Dedifferentiated amniotic fluid mesenchymal stem cell (primary cell): ENCODE data around the gene FTH1.
A peak's percentile ranks its signal among the peaks of the same experiment; 100 is the strongest.
"Not testable (repeated sequence)": the region's sequence is repeated elsewhere in the genome, so short reads cannot be mapped to it uniquely, and the experiment has no call there.

Experiments
- DNase-seq: peaks from one replicate; pipeline ENCODE4 v3.0.0-alpha.2; 2016; ENCODE audit errors: extremely low spot score

Gene FTH1

DNA sequence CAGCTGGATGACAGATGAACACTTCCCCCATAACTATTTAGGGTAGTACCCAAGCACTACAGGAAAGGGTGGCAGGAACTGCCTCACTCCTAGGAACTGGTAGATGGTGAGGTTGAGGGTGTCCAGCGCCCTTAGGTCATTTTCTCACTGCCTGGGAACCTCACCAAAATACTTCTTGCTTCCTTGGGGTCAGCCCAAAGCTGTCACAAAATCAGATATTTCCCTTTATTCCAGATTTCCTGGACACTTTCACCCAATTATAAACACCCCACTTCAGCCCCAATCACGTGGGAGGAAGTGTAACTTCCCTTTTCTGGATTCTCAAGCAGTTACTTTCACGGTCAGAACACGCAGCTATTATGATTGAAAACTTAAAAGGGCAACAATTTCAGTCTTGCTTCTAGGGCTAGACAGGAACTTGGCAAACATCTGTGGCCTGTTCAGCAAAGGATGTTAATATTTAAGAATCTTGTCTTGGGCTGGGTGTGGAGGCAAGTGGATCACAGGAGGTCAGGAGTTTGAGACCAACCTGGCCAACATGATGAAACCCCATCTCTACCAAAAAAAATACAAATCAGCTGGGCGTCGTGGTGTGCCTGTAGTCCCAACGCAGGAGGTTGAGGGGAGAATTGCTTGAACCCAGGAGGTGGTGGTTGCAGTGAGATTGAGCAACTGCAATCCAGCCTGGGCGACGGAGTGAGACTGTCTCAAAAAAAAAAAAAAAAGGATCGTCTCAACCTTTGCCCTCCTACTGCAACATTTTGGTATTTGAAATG, 4.0 kb downstream of the FTH1 start:
- DNase-seq, result peak; percentile 73

DNA sequence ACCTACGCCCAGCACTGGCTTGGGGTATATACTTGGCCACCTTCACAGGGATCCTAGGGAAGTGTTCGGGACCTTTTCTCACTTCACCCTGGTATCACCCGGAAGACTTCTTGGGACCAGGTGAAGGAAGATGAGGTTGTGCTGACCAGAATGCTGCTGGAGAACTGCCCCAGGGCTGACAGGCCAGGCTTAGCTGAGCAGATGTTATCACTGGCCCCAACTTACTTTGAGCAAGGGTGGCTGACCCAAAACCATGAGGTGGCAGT, 4.5 kb downstream of the FTH1 start:
- DNase-seq, result no peak

DNA sequence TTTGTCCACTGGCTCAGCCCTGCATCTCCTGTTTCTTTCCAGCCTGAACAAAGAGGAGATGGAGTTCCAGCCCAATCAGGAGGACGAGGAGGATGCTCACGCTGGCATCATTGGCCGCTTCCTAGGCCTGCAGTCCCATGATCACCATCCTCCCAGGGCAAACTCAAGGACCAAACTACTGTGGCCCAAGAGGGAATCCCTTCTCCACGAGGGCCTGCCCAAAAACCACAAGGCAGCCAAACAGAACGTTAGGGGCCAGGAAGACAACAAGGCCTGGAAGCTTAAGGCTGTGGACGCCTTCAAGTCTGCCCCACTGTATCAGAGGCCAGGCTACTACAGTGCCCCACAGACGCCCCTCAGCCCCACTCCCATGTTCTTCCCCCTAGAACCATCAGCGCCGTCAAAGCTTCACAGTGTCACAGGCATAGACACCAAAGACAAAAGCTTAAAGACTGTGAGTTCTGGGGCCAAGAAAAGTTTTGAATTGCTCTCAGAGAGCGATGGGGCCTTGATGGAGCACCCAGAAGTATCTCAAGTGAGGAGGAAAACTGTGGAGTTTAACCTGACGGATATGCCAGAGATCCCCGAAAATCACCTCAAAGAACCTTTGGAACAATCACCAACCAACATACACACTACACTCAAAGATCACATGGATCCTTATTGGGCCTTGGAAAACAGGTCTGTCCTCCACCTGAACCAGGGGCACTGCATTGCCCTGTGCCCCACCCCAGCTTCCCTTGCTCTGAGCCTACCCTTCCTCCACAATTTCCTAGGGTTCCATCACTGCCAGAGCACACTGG, 5.0 kb downstream of the FTH1 start:
- no peak for DNase-seq

DNA sequence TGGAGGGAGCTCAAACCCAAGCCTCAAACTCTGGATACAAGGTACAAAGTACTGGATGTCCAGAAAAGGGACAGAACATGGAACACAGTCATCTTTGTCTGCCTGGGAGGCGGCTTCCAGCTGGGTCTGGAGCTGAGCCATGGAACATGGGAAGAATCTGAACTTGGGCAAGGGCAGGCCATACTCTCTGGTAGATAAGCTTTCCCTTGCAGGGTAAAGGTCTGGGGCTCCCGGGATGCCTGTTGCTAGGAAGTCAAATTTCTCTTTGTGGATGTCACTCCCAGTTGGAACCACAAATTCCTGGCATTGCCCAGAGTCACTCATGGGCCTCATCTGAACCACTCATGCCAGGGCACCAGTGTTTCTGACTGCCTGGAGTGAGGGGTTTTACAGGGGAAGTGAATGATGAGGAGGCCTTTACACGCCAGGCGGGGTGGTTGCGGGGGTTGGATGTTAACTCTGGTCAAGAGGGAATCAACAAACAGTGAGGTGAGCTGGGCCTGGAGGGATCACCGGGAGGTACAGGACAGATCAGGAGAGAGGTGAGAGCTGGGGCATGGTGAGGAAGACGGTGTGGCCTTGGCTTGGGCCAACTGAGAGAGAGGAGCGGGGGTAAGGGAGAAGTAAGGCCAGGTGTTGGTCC, 5.7 kb downstream of the FTH1 start:
- DNase-seq, result peak; percentile 33

DNA sequence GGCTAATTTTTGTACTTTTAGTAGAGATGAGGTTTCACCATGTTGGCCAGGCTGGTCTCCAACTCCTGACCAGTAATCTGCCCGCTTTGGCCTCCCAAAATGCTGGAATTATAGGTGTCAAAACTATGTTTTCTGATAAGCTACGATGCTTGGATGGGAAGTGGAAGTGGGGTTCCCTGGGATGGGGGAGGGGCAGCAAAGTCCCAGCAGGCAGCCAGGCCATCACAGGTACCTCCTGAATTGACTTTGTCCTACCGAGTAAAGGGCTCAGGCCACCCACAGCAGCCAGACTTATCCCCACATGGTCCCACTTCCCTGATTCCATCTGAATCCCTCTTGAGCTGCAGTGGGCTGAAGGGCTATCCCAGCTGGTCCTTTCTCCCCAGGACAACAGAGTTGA, 6.9 kb downstream of the FTH1 start:
- DNase-seq, result no peak

DNA sequence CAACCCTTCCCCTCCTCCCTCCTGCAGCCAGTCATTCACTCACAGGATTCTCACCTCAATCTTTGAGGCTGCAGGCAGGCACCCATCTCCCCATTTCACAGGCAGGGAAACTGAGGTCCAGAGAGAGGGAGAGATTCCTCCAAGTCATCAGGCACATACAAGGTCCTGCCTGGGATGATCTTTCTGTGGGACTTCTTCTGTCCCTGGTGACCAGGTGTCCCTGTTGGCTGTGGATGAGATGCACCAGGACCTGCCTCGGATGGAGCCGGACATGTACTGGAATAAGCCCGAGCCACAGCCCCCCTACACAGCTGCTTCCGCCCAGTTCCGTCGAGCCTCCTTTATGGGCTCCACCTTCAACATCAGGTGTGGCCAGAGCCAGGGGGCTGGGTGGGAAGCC, 7.8 kb downstream of the FTH1 start:
- DNase-seq, result no peak

DNA sequence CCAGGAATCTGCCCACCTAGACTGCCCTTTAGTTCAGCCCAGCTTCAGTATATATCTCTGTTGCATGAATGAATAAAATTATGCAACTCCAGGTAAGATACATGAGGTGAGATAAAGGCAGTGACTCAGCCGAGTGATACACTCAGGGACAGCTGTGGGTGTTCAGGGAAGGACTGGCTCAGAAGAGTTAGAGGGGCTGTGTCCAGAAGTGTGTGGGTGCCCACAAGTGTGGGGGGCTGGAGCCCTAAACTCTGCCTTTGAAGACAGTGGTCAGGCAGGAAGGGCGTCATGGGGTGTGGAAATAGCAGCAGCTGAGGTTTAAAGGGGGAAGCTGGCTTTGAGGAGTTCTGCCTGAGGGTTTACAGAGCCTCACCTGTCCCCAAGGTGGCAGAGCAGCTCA, 8.3 kb downstream of the FTH1 start:
- no peak for DNase-seq

DNA sequence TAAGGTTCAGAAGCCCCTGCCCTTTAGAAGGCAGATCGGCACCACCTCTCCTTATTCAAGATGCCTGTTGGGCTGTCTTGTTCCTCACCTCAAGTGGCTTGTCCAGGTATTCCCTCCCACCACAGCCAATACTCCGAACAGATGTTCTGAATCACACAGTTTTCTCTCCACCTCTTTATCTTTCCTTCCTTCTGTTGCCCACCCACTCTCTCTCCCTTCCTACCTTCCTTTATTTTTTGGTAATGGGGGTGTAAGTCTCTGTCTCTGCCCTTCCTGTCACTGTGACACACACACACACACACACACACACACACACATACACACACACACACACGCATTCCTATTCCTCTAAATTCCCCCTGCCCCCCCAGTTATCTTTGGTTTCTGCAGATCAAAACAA, 8.8 kb downstream of the FTH1 start:
- DNase-seq, result no peak

DNA sequence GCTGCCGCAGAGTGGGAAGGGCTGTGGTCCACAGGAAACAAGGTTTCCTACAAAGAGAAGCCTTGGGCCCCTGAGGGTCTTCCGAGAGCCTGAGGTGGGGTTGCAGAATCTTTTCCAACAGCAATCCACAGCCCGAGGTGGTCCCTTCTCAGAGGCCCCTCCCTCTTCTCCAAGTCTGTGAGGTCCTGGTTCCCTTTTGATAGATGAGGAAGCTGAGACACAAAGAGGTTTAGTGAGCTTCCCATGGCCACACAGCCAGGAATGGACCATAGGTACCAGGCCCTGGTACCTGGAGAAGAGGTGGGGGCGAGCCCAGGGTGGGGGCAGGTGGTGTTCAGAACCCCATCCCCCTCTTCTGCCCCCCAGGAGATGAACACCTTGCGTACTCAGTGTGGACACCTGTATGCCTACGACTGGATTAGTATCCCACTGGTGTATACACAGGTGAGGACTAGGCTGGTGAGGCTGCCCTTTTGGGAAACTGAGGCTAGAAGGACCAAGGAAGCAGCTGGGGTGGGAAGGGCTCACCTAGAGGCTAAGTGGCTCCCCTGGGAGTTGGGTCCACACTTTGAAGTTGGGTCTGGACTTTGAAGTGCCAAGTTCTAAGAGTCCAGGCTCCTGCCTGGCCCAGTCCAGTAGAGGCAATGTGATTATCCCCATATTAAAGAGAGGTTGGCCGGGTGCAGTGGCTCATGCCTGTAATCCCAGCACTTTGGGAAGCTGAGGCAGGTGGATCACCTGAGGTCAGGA, 10.2 kb downstream of the FTH1 start:
- no peak for DNase-seq

DNA sequence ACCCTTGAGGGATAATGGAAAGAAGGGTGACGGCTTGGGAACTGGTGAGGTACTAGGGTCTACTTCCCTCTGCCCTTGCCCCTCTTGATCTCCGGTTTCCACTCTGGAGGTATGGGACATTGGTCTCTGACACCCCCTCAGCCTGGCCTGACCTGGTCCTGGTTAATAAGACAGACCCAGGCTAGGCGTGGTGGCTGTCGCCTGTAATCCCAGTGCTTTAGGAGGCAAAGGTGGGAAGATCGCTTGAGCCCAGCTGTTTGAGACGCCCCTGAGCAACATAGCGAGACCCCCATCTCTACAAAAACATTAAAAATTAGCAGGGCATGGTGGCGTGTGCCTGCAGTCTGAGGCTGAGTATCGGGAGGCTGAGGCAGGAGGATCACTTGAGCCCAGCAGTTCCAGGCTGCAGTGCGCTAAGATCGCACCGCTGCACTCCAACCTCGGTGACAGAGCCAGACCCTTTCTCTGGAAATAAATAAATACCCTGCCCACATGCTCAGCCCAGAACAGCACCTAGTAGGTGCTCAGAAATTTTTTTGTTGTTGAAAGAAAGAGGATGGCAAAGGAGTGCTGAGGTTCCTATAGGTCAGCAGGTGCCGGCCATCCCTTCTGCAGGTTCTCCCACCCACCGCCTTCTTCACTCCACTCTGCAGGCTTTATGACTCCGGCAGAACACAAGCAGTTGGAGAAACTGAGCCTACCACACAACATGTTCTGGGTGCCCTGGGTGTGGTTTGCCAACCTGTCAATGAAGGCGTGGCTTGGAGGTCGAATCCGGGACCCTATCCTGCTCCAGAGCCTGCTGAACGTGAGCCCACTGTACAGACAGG, 11.0 kb downstream of the FTH1 start:
- DNase-seq, result no peak

DNA sequence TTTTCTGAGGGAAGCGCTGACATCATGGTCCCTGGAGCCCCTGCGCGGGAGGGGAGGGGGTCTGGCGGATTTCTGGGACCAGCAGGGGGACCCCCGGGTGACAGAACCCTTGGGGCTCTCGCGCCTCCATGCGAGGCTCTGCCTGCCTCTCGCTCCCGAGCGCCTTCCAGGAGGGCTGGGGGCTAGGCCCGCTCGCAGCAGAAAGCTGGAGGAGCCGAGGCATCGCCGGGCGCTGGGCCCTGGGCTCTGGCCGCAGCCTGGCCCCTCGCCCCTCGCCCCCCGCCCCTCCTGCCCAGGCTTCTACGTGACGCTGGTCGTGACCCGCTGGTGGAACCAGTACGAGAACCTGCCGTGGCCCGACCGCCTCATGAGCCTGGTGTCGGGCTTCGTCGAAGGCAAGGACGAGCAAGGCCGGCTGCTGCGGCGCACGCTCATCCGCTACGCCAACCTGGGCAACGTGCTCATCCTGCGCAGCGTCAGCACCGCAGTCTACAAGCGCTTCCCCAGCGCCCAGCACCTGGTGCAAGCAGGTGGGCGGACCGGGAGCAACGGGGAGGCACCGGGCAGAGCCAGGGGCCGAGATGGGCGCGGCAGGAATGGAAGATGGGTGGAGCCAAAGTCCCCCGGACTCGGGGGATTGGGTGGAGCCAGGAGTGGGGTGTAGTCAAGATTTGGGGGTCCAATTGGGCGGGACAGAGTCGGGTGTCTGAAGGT, 11.9 kb downstream of the FTH1 start:
- no peak for DNase-seq

DNA sequence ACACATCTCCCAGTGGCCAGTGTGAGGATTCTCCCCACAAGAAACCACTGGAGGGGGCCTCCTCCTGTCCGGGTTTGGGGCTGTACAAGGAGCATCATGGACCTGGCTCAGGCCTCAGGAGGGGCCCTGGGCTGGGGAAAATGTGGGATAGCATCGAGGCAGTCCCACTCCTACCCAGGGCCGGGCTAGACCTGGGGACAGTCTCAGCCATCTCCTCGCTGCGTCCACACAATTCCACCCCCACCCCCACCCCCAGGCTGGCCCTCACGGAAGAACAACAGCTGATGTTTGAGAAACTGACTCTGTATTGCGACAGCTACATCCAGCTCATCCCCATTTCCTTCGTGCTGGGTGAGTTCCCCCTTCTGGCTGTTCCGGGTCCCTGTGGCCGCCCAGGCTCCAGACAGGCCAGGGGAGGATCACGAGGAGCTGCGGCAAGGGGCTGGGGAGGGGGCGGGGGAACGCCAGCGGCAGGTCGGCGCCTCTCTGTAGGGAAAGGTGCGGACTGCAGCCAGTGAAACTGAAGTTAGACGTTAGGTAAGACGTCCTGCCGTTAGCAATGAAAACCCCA, 12.5 kb downstream of the FTH1 start:
- peak; percentile 83 for DNase-seq

DNA sequence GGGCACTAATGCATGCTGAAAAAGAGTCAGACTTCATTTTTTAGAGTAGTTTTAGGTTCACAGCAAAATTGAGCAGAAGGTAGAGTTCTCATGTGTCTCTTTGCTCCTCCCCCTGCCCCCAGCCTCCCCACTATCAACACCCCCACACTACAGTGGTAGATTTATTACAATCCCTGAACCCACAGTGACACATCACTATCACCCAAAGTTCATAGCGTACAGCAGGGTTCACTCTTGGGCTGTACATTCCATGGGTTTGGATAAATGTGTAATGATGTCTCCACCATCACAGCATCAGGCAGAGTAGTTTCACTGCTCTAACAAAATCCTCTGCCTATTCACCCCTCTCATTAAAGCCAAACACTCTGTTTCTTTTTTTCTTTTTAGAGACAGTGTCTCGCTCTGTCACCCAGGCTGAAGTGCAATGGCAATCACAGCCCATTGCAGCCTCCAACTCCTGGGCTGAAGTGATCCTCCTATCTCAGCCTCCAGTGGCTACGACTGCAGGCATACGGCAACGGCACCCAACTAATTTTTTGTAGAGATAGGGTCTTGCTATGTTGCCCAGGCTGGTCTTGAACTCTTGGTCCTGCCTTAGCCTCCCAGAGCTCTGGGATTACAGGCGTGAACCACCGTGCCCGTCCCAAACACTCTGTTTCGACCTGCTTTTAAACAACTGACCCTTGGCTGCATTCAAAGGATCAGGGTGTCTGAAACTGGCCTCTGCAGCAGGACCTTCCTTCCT, 13.2 kb downstream of the FTH1 start:
- DNase-seq, result no peak

DNA sequence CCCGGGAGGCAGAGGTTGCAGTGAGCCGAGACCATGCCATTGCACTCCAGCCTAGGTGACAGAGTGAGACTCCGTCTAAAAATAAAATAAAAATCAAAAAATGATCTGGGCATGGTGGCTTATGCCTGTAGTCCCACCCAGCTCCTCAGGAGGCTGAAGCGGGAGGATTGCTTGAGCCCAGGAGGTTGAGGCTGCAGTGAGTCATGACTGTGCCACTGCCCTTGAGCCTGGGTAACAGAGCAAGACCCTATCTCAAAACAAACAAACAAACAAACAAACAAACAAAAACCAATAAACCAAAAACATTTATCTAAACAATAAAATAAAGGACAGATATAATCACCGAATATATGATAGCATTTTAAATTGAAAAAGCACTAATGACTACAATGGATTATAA, 13.8 kb downstream of the FTH1 start:
- DNase-seq, result not testable (repeated sequence)

DNA sequence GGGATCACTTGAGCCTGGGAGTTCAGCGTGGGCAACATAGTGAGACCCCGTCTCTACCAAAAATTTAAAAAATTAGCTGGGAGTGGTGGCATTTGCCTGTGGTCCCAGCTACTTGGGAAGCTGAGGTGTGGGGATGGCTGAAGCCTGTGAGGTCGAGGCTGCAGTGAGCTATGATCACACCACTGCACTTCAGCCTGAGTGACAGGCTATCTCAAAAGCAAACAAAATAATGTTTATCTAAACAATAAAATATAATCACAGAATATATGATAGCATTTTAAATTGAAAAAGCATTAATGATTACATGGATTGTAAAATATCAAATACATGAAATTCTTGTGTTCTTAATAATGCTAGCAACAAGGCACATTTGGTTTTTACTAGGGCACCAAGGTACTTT, 14.6 kb downstream of the FTH1 start:
- DNase-seq, result no peak

DNA sequence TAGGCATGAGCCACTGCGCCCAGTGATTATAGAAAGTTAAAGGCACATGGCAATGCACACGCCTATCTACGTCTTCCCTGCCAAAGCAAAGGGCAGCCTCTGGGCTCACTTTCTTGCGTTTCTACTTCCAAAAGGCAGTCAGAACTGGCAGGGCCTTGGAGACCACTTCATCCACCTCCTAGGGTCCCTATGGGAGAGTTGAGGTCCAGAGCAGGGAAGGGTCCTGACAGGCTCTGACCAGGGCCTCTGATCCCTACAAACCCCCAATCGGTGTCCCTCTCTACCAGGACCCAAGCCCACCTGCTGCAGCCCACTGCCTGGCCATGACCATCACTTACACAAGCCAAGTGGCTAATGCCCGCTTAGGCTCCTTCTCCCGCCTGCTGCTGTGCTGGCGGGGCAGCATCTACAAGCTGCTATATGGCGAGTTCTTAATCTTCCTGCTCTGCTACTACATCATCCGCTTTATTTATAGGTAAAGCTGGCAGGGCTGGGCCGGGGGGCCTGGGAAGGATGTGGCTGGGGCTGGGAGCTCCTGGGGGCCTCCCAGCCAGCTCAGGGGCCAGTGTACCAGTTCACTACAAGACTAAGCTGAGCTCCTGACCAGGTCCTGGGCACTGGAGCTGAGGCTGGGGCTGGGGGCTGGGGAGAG, 15.8 kb downstream of the FTH1 start:
- DNase-seq, result no peak

DNA sequence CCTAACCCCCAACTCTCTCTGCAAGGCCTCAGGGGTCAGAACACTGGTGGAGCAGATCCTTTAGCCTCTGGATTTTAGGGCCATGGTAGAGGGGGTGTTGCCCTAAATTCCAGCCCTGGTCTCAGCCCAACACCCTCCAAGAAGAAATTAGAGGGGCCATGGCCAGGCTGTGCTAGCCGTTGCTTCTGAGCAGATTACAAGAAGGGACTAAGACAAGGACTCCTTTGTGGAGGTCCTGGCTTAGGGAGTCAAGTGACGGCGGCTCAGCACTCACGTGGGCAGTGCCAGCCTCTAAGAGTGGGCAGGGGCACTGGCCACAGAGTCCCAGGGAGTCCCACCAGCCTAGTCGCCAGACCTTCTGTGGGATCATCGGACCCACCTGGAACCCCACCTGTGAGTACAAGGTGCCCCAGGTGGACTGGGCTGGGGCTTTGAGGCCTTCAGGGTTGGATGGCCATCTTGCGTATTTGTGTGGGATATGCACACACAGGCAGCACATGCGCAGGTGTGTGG, 17.3 kb downstream of the FTH1 start, which contains the start of gene BEST1:
Gene BEST1, plus strand, starts transcription at position 317 of the 513 bp plus-strand sequence. CDS start 1,456 bp downstream, outside the sequence.
- no peak for DNase-seq

DNA sequence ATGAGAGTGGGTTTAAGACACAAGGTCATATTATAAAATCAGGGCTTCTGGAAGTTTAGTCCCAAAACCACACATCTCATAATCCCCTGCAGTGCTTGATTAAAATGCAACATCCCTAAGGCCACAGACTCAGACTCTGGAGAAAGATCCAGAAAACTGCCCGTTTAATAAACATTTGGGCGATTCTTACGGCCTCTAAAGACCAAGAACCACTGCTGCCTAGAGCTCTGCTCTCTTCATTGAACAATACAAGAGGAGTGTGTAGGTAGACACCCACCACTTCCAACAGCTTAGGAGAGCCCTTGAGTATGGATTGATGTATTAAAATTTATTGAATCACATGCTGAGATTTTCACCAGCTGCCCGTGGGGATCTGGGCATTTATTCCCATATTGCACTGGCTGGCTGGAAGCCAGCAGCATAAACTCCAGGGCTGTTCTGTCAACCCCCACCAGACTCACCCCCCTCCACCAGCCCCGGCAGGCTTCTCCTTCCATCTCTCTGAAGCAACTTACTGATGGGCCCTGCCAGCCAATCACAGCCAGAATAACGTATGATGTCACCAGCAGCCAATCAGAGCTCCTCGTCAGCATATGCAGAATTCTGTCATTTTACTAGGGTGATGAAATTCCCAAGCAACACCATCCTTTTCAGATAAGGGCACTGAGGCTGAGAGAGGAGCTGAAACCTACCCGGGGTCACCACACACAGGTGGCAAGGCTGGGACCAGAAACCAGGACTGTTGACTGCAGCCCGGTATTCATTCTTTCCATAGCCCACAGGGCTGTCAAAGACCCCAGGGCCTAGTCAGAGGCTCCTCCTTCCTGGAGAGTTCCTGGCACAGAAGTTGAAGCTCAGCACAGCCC, 18.0 kb downstream of the FTH1 start:
- peak; percentile 99 for DNase-seq
